Measurements from ENCODE around the gene CLCNKB.

Gene CLCNKB

DNA sequence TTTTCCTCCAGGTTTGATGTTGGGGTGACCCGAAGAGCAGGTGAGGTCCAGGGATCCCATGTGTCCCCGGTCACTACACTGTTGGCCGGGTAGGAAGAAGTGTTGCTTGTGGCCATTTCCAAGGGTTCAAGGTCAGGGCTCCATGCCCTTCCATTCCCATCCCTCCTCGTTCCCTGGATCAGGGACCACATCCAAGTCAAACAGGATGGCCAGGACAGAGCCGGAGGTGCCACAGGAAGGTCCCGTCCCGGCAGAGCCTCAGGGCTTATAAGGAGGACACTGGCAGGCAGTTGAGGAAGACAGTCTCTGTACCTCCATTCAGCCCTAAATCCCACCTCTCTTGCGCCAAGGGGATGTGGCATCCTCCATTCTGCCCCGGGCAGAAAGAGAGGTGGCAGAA is 51.9 kb downstream of the CLCNKB start:
- DNase-seq (ENCODE audit: low spot score): no peak

GRCh38 chr1:16099412-16099811 is 55.8 kb downstream of the CLCNKB start:
- DNase-seq (ENCODE audit: low spot score): no peak

DNA sequence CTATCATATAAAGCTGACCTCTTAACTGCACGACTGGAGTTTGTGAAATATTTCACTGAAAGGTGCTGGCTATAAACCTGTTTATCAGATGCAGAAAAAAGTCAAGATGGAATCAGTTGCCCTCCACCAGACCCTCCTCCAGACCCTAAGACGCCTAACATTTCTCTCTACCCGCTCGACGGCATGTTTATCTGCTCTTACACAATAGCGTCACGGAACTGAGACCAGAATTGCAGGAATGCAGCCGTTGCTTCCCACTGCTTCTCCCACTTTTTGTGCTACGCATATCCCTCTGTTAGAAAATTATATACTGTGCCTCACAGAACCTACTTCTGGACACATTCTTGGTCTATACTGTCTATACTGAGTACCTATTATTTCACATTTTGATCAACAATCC is 58.0 kb downstream of the CLCNKB start:
- peak; percentile 41 for DNase-seq (ENCODE audit: low spot score)

All from AG08395 (cell line).